Measurements from ENCODE around the gene ERP27. TPM values are rescaled to one million over a fixed set of nuclear protein-coding genes. Genes with fewer than 3 reads are reported as not detected.

ERP27 gene
- total and polyA plus RNA-seq, 2 donors (not counting 1 experiment from before 2014, with no cell fraction given), result 0.10 to 0.17 TPM

DNA sequence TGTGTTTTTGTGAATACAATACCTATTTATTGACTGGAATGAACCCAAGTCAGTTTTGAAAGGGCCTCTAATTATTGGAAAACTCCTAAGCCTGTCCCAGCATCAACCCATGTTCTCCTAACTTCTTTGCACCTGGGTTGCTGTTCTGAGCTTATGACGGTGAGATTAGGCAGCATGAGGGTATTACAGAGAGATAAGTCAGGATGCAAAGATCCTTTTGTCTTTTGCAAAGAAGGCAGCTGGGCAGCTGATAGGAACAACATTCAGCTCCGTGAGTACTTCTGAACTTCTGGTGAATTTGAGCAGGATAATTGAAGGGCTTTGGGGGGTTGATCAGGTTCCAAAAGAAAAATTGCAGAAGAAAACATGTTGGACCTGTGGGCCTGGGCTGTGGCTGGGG is 34.5 kb upstream of the ERP27 start, which contains the start of gene PDE6H:
TSS of gene PDE6H (plus strand) at position 227 of the 400 bp plus-strand sequence. CDS start 4,971 bp downstream, outside the sequence.
- no peak within 1 kb of the TSS for H3K9ac ChIP-seq (ENCODE audit: insufficient read depth, low read length)
- H3K27me3 ChIP-seq (ENCODE audit: control insufficient read depth, insufficient read depth, low read length), result no peaks in the 10 kb centered on the region
- H3K79me2 ChIP-seq (ENCODE audit: control insufficient read depth, insufficient read depth, low read length), result no peaks in the 10 kb centered on the region
- no peaks in the 10 kb centered on the region for H4K20me1 ChIP-seq (ENCODE audit: control insufficient read depth, extremely low read depth, insufficient read depth, low read length)
- H3K4me3 ChIP-seq (replicated peaks in 1 of 4; ENCODE audit: control extremely low read depth in 1 of 4, insufficient read depth in 1 of 4, low read depth in 3 of 4, low read length in 4 of 4), result no peak within 1 kb of the TSS
- no peaks in the 10 kb centered on the region for H3K36me3 ChIP-seq (ENCODE audit: control insufficient read depth, insufficient read depth, low read length)
- TF ChIP-seq, protein P1, sequence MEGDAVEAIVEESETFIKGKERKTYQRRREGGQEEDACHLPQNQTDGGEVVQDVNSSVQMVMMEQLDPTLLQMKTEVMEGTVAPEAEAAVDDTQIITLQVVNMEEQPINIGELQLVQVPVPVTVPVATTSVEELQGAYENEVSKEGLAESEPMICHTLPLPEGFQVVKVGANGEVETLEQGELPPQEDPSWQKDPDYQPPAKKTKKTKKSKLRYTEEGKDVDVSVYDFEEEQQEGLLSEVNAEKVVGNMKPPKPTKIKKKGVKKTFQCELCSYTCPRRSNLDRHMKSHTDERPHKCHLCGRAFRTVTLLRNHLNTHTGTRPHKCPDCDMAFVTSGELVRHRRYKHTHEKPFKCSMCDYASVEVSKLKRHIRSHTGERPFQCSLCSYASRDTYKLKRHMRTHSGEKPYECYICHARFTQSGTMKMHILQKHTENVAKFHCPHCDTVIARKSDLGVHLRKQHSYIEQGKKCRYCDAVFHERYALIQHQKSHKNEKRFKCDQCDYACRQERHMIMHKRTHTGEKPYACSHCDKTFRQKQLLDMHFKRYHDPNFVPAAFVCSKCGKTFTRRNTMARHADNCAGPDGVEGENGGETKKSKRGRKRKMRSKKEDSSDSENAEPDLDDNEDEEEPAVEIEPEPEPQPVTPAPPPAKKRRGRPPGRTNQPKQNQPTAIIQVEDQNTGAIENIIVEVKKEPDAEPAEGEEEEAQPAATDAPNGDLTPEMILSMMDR (conservative IDR thresholded peaks at IDR 0.05 in 1 of 2, IDR thresholded peaks at IDR 0.05 in 1 of 2; ENCODE audit: low read depth in 1 of 2, low read length in 2 of 2), result no peak
- no peak for TF ChIP-seq EZH2 (IDR thresholded peaks at IDR 0.05; ENCODE audit: low read length, missing control alignments)
- no peak within 1 kb of the TSS for H3K27ac ChIP-seq (ENCODE audit: insufficient read depth, low read length)
- H3K4me1 ChIP-seq (ENCODE audit: control insufficient read depth, extremely low read depth, insufficient read depth, low read length), result peaks cover 2% of the 10 kb centered on the region
- no peaks in the 10 kb centered on the region for H3K9me3 ChIP-seq (ENCODE audit: control insufficient read depth, insufficient read depth, low read depth, low read length)
- no peak within 1 kb of the TSS for H2AFZ ChIP-seq (ENCODE audit: low read length)
- DNase-seq (ENCODE audit: low read depth in 2 of 2), result no peak
- H3K4me2 ChIP-seq (ENCODE audit: extremely low read depth, insufficient read depth, low read length), result no peak within 1 kb of the TSS

DNA sequence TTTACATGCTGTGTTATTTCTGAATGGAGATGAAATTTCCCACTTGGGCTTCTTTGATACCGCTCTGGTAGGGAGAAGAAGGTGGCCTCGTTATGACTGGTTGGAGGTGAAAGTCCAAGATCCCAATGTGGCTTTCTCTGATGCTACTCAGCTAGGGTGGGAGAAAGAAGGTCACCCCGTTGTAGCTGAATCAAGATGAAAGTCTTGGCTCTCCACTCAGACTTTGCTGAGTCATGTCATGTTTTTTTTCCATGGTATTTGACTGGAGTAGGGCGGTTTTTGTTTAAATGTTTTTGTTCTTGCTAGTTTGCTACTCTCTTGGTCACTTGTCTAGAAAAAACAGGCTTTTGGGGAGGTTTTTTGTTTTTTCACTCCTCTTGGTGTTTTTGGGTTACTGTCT is 32.1 kb upstream of the ERP27 start:
- H3K4me1 ChIP-seq (ENCODE audit: control insufficient read depth, extremely low read depth, insufficient read depth, low read length), result peaks cover 2% of the 10 kb centered on the region
- H4K20me1 ChIP-seq (ENCODE audit: control insufficient read depth, extremely low read depth, insufficient read depth, low read length), result no peaks in the 10 kb centered on the region
- TF ChIP-seq, protein P1 (conservative IDR thresholded peaks at IDR 0.05 in 1 of 2, IDR thresholded peaks at IDR 0.05 in 1 of 2; ENCODE audit: low read depth in 1 of 2, low read length in 2 of 2), result no peak
- no peaks in the 10 kb centered on the region for H3K36me3 ChIP-seq (ENCODE audit: control insufficient read depth, insufficient read depth, low read length)
- no peaks in the 10 kb centered on the region for H3K27me3 ChIP-seq (ENCODE audit: control insufficient read depth, insufficient read depth, low read length)
- H3K27ac ChIP-seq (ENCODE audit: insufficient read depth, low read length), result no peak overlapping the region
- peak overlapping the region; percentile 10 for H2AFZ ChIP-seq (ENCODE audit: low read length)
- no peaks in the 10 kb centered on the region for H3K79me2 ChIP-seq (ENCODE audit: control insufficient read depth, insufficient read depth, low read length)
- DNase-seq (ENCODE audit: low read depth in 2 of 2), result peak; percentile 31 to 40
- H3K9me3 ChIP-seq (ENCODE audit: control insufficient read depth, insufficient read depth, low read depth, low read length), result no peaks in the 10 kb centered on the region
- H3K4me2 ChIP-seq (ENCODE audit: extremely low read depth, insufficient read depth, low read length), result no peak overlapping the region
- no peak overlapping the region for H3K4me3 ChIP-seq (replicated peaks in 1 of 4; ENCODE audit: control extremely low read depth in 1 of 4, insufficient read depth in 1 of 4, low read depth in 3 of 4, low read length in 4 of 4)
- no peak overlapping the region for H3K9ac ChIP-seq (ENCODE audit: insufficient read depth, low read length)

DNA sequence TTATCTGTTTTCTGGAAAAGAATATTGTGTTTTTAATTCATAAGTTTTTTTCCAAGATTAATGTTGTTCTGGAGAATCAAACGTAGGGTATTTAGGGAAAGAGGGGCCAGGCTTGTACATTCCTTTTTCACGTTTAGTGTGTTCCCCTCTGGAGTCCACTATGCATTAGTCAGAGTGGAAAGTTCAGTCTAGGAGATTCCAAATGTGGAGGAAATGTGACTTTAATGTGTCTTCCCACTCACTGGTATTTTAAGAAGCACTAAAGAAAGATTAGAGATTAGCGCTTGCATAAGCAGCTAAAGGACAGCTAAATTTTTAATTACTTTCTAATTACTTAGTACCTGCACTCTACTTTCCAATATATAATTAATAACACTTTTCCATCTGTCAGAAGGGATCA is 30.1 kb upstream of the ERP27 start:
- DNase-seq (ENCODE audit: low read depth in 2 of 2), result peak in 1 of 2 donors; percentile 14
- Histone ChIP-seq H3K4me1 (ENCODE audit: control insufficient read depth, extremely low read depth, insufficient read depth, low read length) (peaks cover 2% of the 10 kb centered on the region), H2AFZ (ENCODE audit: low read length) (no peak overlapping the region), H3K79me2 (ENCODE audit: control insufficient read depth, insufficient read depth, low read length) (no peaks in the 10 kb centered on the region), H4K20me1 (ENCODE audit: control insufficient read depth, extremely low read depth, insufficient read depth, low read length) (no peaks in the 10 kb centered on the region), H3K27me3 (ENCODE audit: control insufficient read depth, insufficient read depth, low read length) (no peaks in the 10 kb centered on the region), H3K27ac (ENCODE audit: insufficient read depth, low read length) (no peak overlapping the region), H3K4me2 (ENCODE audit: extremely low read depth, insufficient read depth, low read length) (no peak overlapping the region), H3K9me3 (ENCODE audit: control insufficient read depth, insufficient read depth, low read depth, low read length) (no peaks in the 10 kb centered on the region), H3K4me3 (replicated peaks in 1 of 4; ENCODE audit: control extremely low read depth in 1 of 4, insufficient read depth in 1 of 4, low read depth in 3 of 4, low read length in 4 of 4) (no peak overlapping the region), H3K9ac (ENCODE audit: insufficient read depth, low read length) (no peak overlapping the region), H3K36me3 (ENCODE audit: control insufficient read depth, insufficient read depth, low read length) (no peaks in the 10 kb centered on the region)
- no peak for TF ChIP-seq EZH2 (IDR thresholded peaks at IDR 0.05; ENCODE audit: low read length, missing control alignments)
- TF ChIP-seq, protein P1 (conservative IDR thresholded peaks at IDR 0.05 in 1 of 2, IDR thresholded peaks at IDR 0.05 in 1 of 2; ENCODE audit: low read depth in 1 of 2, low read length in 2 of 2), result no peak

Data from fibroblast of lung (primary cell).